SK-N-SH (cell line): ENCODE data around the gene FGFBP1. TPM values are rescaled to one million over a fixed set of nuclear protein-coding genes. Genes with fewer than 3 reads are reported as not detected.

Source experiments
- CTCF ChIA-PET: fragments of 300-600, 350-600 bp; formaldehyde crosslinking; extraction: SDS; loops from one replicate; lab custom pipeline; 2021; lab: Yijun Ruan, JAX
- POLR2A ChIA-PET: fragments of 350-600 bp; sonication (Branson Sonifier 250); formaldehyde crosslinking; extraction: SDS; loops from one replicate; lab custom pipeline; 2020; ENCODE audit warnings: antibody characterized with exemption, inconsistent platforms; lab: Yijun Ruan, JAX
- DNase-seq: peaks from one replicate; pipeline ENCODE4 v3.0.0; 2012
- H2AFZ ChIP-seq: fragments of 200-600 bp; sonication (generic); 2 replicates; pipeline ENCODE4 v1.8.1; 2016; ENCODE audit warnings: antibody characterized with exemption, mild to moderate bottlenecking, low read depth
- H3F3A ChIP-seq: fragments of 200-600 bp; sonication (generic); replicated peaks from 2 replicates; pipeline ENCODE3; 2016; ENCODE audit warnings: antibody characterized with exemption, mild to moderate bottlenecking; ENCODE audit not compliant: insufficient read depth
- H3K27ac ChIP-seq, 2 experiments: fragments of 200-500 bp in 1 of 2; fragments of 200-600 bp in 1 of 2; sonication (Bioruptor generic) in 1 of 2; sonication (generic), shearing (Covaris generic) in 1 of 2; 2 replicates each; pipeline versions ENCODE4 v1.5.1 to v1.6.1; 2014 to 2016; ENCODE audit warnings: low read depth in 2 of 2, inconsistent platforms in 1 of 2, low read length in 1 of 2, mild to moderate bottlenecking in 1 of 2, mixed read lengths in 1 of 2
- H3K27me3 ChIP-seq: fragments of 200-600 bp; sonication (generic), shearing (Covaris generic); 2 replicates; pipeline ENCODE4 v1.6.1; 2016; ENCODE audit warnings: mixed run types; ENCODE audit not compliant: insufficient read depth
- H3K36me3 ChIP-seq, 2 experiments: fragments of 200-500 bp in 1 of 2; fragments of 200-600 bp in 1 of 2; sonication (Bioruptor generic) in 1 of 2; sonication (generic) in 1 of 2; replicated peaks in 1 of 2; 2 replicates each; pipeline versions ENCODE3 to v1.5.1; 2014 to 2016; ENCODE audit warnings: low read length in 1 of 2, mild to moderate bottlenecking in 1 of 2; ENCODE audit not compliant: insufficient read depth in 2 of 2, control insufficient read depth in 1 of 2
- H3K4me1 ChIP-seq, 2 experiments: fragments of 200-500 bp in 1 of 2; fragments of 200-600 bp in 1 of 2; sonication (Bioruptor generic) in 1 of 2; sonication (generic), shearing (Covaris generic) in 1 of 2; 2 replicates each; pipeline versions ENCODE4 v1.5.1 to v1.6.1; 2014 to 2016; ENCODE audit warnings: low read depth in 1 of 2, low read length in 1 of 2, mixed run types in 1 of 2; ENCODE audit not compliant: insufficient read depth in 2 of 2, control insufficient read depth in 1 of 2
- H3K4me2 ChIP-seq: fragments of 200-600 bp; sonication (generic), shearing (Covaris generic); 2 replicates; pipeline ENCODE4 v1.6.1; 2017; ENCODE audit warnings: mixed run types
- H3K4me3 ChIP-seq, 2 experiments: fragments of 200-500 bp in 1 of 2; fragments of 200-600 bp in 1 of 2; sonication (Bioruptor generic) in 1 of 2; sonication (generic), shearing (Covaris generic) in 1 of 2; 2 replicates each; pipeline versions ENCODE4 v1.5.1 to v1.8.1; 2014 to 2016; ENCODE audit warnings: low read depth in 2 of 2, inconsistent platforms in 1 of 2, low read length in 1 of 2, mild to moderate bottlenecking in 1 of 2, mixed read lengths in 1 of 2, moderate library complexity in 1 of 2
- H3K79me2 ChIP-seq: fragments of 200-600 bp; sonication (generic); 2 replicates; pipeline ENCODE4 v1.8.1; 2017; ENCODE audit warnings: mild to moderate bottlenecking; ENCODE audit not compliant: insufficient read depth
- H3K9ac ChIP-seq: fragments of 200-600 bp; sonication (generic); 2 replicates; pipeline ENCODE4 v1.6.1; 2017; ENCODE audit warnings: mixed run types
- H3K9me2 ChIP-seq: fragments of 200-600 bp; sonication (generic); 2 replicates; pipeline ENCODE4 v1.6.1; 2017; ENCODE audit warnings: mixed run types
- H3K9me3 ChIP-seq: fragments of 200-600 bp; sonication (generic); 2 replicates; pipeline ENCODE4 v1.6.1; 2017; ENCODE audit warnings: mixed run types, mild to moderate bottlenecking, moderate library complexity
- H4K20me1 ChIP-seq: fragments of 200-600 bp; sonication (generic); 2 replicates; pipeline ENCODE4 v1.6.1; 2017; ENCODE audit warnings: mild to moderate bottlenecking, mixed run types; ENCODE audit not compliant: insufficient read depth
- CTCF ChIP-seq: fragments of 200-600 bp; sonication (generic); IDR thresholded peaks from 2 replicates; pipeline ENCODE4 v1.6.1; 2017; ENCODE audit warnings: antibody characterized with exemption, mild to moderate bottlenecking, moderate library complexity
- EZH2phosphoT487 ChIP-seq: fragments of 200-600 bp; sonication (generic); IDR thresholded peaks from 2 replicates; pipeline ENCODE4 v1.6.1; 2017; ENCODE audit warnings: low read depth, mixed run types, mild to moderate bottlenecking, antibody characterized with exemption, moderate library complexity, borderline replicate concordance
- GABPA ChIP-seq: IDR thresholded peaks from 2 replicates; pipeline ENCODE4 v1.4.0; 2012; ENCODE audit warnings: low read depth, mild to moderate bottlenecking
- GATA2 ChIP-seq: sonication (generic); formaldehyde crosslinking; IDR thresholded peaks from 2 replicates; pipeline ENCODE4 v1.5.0; 2020; ENCODE audit warnings: mild to moderate bottlenecking, missing genetic modification reagents
- MAX ChIP-seq: IDR thresholded peaks from 2 replicates; pipeline ENCODE4 v1.4.0; 2012; ENCODE audit warnings: low read depth
- MXI1 ChIP-seq: IDR thresholded peaks from 2 replicates; pipeline ENCODE4 v1.6.1; 2012; ENCODE audit warnings: mild to moderate bottlenecking, low read depth, low read length, improper control_type of control experiment
- POLR2AphosphoS5 ChIP-seq: IDR thresholded peaks from 2 replicates; pipeline ENCODE4 v1.6.1; 2012; ENCODE audit warnings: low read depth, low read length
- RAD21 ChIP-seq: IDR thresholded peaks from 2 replicates; pipeline ENCODE4 v1.6.1; 2012; ENCODE audit warnings: mild to moderate bottlenecking, low read length
- RCOR1 ChIP-seq: fragments of 150-350 bp; IDR thresholded peaks from 2 replicates; pipeline ENCODE4 v1.6.1; 2017; ENCODE audit warnings: antibody characterized with exemption, low read length
- RFX5 ChIP-seq: IDR thresholded peaks from 2 replicates; pipeline ENCODE4 v1.6.1; 2012; ENCODE audit warnings: mild to moderate bottlenecking, improper control_type of control experiment, low read length
- RXRA ChIP-seq: IDR thresholded peaks from 2 replicates; pipeline ENCODE4 v1.4.0; 2012; ENCODE audit warnings: low read depth, mild to moderate bottlenecking, borderline replicate concordance
- SMC3 ChIP-seq: IDR thresholded peaks from 2 replicates; pipeline ENCODE4 v1.6.1; 2012; ENCODE audit warnings: low read depth, low read length, improper control_type of control experiment
- TAF1 ChIP-seq: IDR thresholded peaks from 2 replicates; pipeline ENCODE4 v1.6.1; 2012; ENCODE audit warnings: low read depth, mild to moderate bottlenecking, low read length, moderate library complexity, borderline replicate concordance
- TCF12 ChIP-seq: IDR thresholded peaks from 2 replicates; pipeline ENCODE4 v1.4.0; 2012
- WGBS: methylation state at CpG from one replicate; pipeline ENCODE4 v1.1.6; 2017; ENCODE audit warnings: low lambda C conversion rate; 5-methylcytosine and 5-hydroxymethylcytosine counted together
- polyA plus RNA-seq, 3 experiments: library from polyadenylated mRNA; depleted of rRNA; stranded (reverse); fragments of >200 nt; gene quantifications; 2 replicates each; pipeline ENCODE4 v1.2.3, GENCODE V29; 2012
- TF ChIP-seq, protein P1 (sequence below): IDR thresholded peaks from 2 replicates; pipeline ENCODE4 v1.4.0; 2012; ENCODE audit warnings: low read depth, borderline replicate concordance
- TF ChIP-seq, protein P2 (sequence below): IDR thresholded peaks from 2 replicates; pipeline ENCODE4 v1.6.1; 2012; ENCODE audit warnings: mild to moderate bottlenecking, low read depth, low read length, moderate library complexity

Gene FGFBP1
- polyA plus RNA-seq, 1 of the 3 experiments (the other 2 are of a cell fraction), result 0.13 TPM

DNA sequence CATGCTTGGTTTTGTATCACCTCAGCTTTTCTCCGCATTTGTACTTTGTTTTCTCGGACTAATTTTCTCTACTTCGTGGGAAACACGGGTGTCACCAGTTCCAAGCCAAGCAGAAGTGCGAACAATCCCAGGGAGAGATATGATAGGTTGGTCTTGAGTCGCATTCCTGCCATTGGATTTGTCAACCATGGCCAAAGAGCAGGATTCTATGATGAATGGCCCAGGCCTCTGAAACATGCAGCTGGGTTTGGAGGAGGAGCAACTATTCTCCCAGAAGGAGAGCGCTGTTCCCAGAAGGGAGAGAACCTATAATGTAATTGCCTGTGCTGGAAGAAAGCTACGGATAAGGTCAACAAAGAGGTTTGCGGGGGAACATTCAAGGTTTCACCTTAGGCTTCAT lies 10.3 kb upstream of the FGFBP1 start (continued):
- TF ChIP-seq, protein P1, sequence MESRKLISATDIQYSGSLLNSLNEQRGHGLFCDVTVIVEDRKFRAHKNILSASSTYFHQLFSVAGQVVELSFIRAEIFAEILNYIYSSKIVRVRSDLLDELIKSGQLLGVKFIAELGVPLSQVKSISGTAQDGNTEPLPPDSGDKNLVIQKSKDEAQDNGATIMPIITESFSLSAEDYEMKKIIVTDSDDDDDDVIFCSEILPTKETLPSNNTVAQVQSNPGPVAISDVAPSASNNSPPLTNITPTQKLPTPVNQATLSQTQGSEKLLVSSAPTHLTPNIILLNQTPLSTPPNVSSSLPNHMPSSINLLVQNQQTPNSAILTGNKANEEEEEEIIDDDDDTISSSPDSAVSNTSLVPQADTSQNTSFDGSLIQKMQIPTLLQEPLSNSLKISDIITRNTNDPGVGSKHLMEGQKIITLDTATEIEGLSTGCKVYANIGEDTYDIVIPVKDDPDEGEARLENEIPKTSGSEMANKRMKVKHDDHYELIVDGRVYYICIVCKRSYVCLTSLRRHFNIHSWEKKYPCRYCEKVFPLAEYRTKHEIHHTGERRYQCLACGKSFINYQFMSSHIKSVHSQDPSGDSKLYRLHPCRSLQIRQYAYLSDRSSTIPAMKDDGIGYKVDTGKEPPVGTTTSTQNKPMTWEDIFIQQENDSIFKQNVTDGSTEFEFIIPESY, result no peak
- TF ChIP-seq TAF1, result no peak

- Histone ChIP-seq H3K4me2 (no peak overlapping the region), H3K27ac (no peak overlapping the region), H3K4me1 (no peaks in the 10 kb centered on the region), H3K79me2 (no peaks in the 10 kb centered on the region), H3K36me3 (no peaks in the 10 kb centered on the region), H4K20me1 (no peaks in the 10 kb centered on the region), H3K9ac (no peak overlapping the region), H3K27me3 (no peaks in the 10 kb centered on the region), H3K9me3 (no peaks in the 10 kb centered on the region), H3K4me3 (no peak overlapping the region), H3F3A (no peaks in the 10 kb centered on the region), H2AFZ (no peak overlapping the region), H3K9me2 (no peaks in the 10 kb centered on the region)
- no peak for TF ChIP-seq EZH2phosphoT487
- TF ChIP-seq SMC3, result no peak
- TF ChIP-seq GATA2 (CRISPR knock-in tag), result no peak
- no peak for TF ChIP-seq RCOR1
- no peak for TF ChIP-seq POLR2AphosphoS5
- no peak for TF ChIP-seq RAD21
- TF ChIP-seq, protein P2, sequence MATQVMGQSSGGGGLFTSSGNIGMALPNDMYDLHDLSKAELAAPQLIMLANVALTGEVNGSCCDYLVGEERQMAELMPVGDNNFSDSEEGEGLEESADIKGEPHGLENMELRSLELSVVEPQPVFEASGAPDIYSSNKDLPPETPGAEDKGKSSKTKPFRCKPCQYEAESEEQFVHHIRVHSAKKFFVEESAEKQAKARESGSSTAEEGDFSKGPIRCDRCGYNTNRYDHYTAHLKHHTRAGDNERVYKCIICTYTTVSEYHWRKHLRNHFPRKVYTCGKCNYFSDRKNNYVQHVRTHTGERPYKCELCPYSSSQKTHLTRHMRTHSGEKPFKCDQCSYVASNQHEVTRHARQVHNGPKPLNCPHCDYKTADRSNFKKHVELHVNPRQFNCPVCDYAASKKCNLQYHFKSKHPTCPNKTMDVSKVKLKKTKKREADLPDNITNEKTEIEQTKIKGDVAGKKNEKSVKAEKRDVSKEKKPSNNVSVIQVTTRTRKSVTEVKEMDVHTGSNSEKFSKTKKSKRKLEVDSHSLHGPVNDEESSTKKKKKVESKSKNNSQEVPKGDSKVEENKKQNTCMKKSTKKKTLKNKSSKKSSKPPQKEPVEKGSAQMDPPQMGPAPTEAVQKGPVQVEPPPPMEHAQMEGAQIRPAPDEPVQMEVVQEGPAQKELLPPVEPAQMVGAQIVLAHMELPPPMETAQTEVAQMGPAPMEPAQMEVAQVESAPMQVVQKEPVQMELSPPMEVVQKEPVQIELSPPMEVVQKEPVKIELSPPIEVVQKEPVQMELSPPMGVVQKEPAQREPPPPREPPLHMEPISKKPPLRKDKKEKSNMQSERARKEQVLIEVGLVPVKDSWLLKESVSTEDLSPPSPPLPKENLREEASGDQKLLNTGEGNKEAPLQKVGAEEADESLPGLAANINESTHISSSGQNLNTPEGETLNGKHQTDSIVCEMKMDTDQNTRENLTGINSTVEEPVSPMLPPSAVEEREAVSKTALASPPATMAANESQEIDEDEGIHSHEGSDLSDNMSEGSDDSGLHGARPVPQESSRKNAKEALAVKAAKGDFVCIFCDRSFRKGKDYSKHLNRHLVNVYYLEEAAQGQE, result no peak
- no peak for TF ChIP-seq RFX5
- TF ChIP-seq GABPA, result no peak
- no peak for TF ChIP-seq MAX
- no peak for TF ChIP-seq TCF12
- TF ChIP-seq RXRA, result no peak
- no peak for TF ChIP-seq MXI1
- TF ChIP-seq TAF1, result no peak
- TF ChIP-seq CTCF, result no peak
- whole genome bisulfite sequencing, result 70% methylated on average over 8 of the region's 8 CpGs
- ChIA-PET POLR2A (no interaction called here), CTCF (no interaction called here)
- no peak for DNase-seq
Measured at GRCh38 chr4:15947684-15948083, 9.1 kb upstream of the FGFBP1 start.
